GM12874 (cell line): ENCODE results near the gene ANO8.

Experiments
- TF ChIP-seq, protein P1 (sequence below): IDR thresholded peaks from 2 replicates; pipeline ENCODE4 v1.5.1; 2011; ENCODE audit warnings: low read depth, mild to moderate bottlenecking, control low read depth, low read length, moderate library complexity; ENCODE audit not compliant: insufficient read depth

The ANO8 gene

DNA sequence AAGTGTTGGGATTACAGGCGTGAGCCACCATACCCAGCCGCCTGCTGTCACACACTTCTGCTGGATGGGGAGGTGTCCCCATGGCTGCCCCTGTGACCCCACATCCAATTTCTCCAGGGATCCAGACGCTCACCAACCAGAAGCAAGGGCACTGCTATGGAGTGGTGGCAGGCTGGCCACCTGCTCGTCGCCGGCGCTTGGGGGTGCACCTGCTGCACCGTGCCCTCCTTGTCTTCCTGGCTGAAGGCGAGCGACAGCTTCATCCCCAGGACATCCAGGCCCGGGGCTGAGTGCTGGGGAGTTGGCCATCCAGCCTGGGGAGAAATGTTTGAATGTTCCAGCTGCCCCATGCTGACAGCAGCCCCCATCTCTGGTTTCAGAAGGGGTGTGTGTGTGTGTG, 48.4 kb downstream of the ANO8 start:
- TF ChIP-seq, protein P1, sequence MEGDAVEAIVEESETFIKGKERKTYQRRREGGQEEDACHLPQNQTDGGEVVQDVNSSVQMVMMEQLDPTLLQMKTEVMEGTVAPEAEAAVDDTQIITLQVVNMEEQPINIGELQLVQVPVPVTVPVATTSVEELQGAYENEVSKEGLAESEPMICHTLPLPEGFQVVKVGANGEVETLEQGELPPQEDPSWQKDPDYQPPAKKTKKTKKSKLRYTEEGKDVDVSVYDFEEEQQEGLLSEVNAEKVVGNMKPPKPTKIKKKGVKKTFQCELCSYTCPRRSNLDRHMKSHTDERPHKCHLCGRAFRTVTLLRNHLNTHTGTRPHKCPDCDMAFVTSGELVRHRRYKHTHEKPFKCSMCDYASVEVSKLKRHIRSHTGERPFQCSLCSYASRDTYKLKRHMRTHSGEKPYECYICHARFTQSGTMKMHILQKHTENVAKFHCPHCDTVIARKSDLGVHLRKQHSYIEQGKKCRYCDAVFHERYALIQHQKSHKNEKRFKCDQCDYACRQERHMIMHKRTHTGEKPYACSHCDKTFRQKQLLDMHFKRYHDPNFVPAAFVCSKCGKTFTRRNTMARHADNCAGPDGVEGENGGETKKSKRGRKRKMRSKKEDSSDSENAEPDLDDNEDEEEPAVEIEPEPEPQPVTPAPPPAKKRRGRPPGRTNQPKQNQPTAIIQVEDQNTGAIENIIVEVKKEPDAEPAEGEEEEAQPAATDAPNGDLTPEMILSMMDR: no peak

DNA sequence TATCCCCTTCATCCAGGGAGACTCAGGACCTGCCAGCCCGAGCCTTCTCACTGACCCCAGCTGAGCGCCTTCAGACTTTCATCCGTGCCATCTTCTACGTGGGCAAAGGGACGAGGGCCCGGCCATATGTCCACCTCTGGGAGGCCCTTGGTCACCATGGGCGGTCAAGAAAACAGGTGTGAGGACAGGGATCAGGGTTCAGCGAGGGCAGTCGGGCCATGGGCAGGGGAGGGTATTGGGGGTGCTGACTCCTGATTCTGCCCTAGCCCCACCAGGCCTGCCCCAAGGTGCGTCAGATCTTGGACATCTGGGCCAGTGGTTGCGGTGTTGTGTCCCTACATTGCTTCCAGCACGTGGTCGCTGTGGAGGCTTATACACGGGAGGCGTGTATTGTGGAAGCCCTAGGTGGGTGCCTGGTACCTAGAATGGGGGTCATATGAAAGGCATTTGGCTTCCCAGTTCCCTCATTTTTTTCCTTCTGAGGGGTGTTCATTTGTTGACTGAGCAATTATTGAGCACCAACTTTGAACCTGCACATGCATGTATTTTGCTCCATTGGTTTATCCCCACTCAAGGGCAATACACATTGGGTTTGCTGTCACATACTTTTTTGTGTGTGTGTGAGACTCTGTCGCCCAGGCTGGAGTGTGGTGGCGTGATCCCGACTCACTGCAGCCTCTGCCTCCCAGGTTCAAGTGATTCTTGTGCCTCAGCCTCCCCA, 49.1 kb downstream of the ANO8 start:
- TF ChIP-seq, protein P1: no peak

DNA sequence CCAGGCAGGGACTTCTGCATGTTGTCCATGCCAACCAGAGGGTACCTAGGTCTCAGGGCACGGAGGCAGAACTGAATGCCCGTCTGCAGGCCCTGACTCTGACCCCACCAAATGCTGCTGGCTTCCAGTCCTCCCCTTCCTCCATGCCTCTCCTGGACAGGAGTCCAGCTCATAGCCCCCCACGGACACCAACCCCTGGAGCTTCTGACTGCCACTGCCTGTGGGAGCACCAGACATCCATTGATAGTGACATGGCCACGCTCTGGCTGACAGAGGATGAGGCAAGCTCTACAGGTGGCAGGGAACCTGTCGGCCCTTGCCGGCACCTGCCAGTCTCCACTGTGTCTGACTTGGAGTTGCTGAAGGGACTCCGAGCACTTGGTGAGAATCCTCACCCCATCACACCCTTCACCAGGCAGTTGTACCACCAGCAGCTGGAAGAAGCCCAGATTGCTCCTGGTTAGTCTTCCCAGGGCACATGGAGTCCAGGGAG, 51.1 kb downstream of the ANO8 start:
- TF ChIP-seq, protein P1: no peak

GRCh38 chr19:17282488-17283125, 52.0 kb downstream of the ANO8 start:
- TF ChIP-seq, protein P1: peak; percentile 98

DNA sequence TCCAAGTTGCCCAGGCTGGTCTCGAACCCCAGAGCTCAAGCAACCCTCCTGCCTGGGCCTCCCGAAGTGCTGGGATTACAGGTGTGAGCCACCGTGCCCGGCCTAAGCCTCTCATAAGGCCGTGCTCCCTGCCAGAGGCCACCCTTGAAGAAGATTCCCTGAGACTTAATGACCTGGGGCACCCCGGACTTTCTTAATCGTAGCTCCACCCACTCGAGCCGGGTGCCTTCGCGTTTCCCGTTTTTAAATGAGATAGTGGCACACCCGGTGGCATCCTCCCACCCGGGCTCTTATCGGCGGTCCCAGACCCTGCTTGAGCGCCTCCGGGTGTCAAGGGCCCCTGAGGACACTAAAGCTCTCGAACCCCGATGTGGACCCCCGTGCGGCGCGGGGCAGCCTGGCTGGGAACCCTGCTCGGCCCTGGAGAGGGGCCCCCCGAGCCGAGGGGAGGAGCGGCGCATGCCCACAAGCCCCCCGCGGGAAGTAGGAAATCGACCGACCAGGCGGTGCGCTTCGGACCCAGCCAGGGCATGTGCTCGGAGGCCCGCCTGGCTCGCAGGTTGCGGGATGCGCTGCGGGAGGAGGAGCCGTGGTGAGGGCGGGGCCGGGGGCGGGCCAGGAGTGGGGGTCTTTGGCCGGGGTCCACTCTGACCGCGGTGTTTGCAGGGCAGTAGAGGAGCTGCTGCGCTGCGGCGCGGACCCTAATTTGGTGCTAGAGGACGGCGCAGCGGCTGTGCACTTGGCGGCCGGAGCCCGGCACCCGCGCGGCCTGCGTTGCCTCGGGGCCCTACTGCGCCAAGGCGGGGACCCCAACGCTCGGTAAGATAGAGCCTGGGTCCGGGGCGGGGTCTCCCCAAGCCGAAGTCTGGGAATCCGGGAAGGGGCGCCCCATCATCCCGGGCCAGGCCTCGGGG, 53.0 kb downstream of the ANO8 start, which contains the start of gene ANKLE1:
Gene ANKLE1 (plus strand): TSS at position 511 of the 914 bp plus-strand sequence. CDS start 20 bp downstream, at position 531.
- TF ChIP-seq, protein P1: no peak

DNA sequence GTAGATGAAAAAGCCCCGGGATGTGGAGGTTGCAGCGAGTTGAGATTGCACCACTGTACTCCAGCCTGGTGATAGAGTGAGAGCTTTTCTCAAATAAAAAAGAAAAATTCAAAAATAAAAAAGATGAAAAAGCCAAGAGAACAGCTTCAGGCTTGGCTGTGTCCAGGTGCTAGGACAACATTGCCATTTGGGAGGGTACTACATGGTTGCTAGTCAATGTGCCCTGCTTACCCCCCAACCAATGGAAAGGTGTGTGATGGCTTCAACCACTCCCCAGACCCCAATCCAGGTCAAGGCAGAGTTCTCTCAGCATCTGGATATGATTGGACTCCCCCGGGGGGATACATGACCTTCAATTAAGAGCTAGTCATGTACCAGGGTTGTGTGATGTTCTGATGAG, 55.2 kb downstream of the ANO8 start:
- TF ChIP-seq, protein P1: no peak
